GM23338 (cell line): ENCODE results near the gene HMGCLL1. TPM values are rescaled to one million over a fixed set of nuclear protein-coding genes. Genes with fewer than 3 reads are reported as not detected.

Experiments used
- ATAC-seq: fragments of 200-7000 bp; cut with Tn5 transposase; 3 replicates; pipeline ENCODE4 v1.9.1; 2020
- DNase-seq: peaks from one replicate; pipeline ENCODE4 v3.0.0-alpha.2; 2015; ENCODE audit warnings: low spot score
- H2AFZ ChIP-seq: fragments of 200-600 bp; sonication (generic); 2 replicates; pipeline ENCODE4 v1.8.0; 2016; ENCODE audit warnings: antibody characterized with exemption, mild to moderate bottlenecking, moderate library complexity
- H3F3A ChIP-seq: fragments of 200-600 bp; sonication (generic); replicated peaks from 2 replicates; pipeline ENCODE4 v1.8.0; 2017; ENCODE audit warnings: antibody characterized with exemption, mixed run types, low read depth
- H3K27ac ChIP-seq: fragments of 200-600 bp; sonication (generic); 2 replicates; pipeline ENCODE4 v1.6.1; 2016; ENCODE audit warnings: low read depth
- H3K27me3 ChIP-seq: fragments of 200-600 bp; sonication (generic); 2 replicates; pipeline ENCODE4 v1.8.0; 2016; ENCODE audit warnings: mild to moderate bottlenecking, mixed run types, moderate library complexity; ENCODE audit not compliant: insufficient read depth
- H3K36me3 ChIP-seq: fragments of 200-600 bp; sonication (generic); 2 replicates; pipeline ENCODE4 v1.8.0; 2016; ENCODE audit warnings: mild to moderate bottlenecking; ENCODE audit not compliant: insufficient read depth
- H3K4me1 ChIP-seq: fragments of 200-600 bp; sonication (generic); 2 replicates; pipeline ENCODE4 v1.8.0; 2016; ENCODE audit warnings: mild to moderate bottlenecking, moderate library complexity; ENCODE audit not compliant: insufficient read depth
- H3K4me2 ChIP-seq: fragments of 200-600 bp; sonication (generic); 2 replicates; pipeline ENCODE4 v1.7.1; 2017; ENCODE audit warnings: mixed run types
- H3K4me3 ChIP-seq: fragments of 200-600 bp; sonication (generic); 2 replicates; pipeline ENCODE4 v1.6.1; 2016; ENCODE audit warnings: mixed run types
- H3K79me2 ChIP-seq: fragments of 200-600 bp; sonication (generic); replicated peaks from 2 replicates; pipeline ENCODE4 v1.8.0; 2017; ENCODE audit warnings: mild to moderate bottlenecking; ENCODE audit not compliant: insufficient read depth
- H3K9me2 ChIP-seq: fragments of 200-600 bp; sonication (generic); 2 replicates; pipeline ENCODE4 v1.8.0; 2017; ENCODE audit not compliant: insufficient read depth
- H4K20me1 ChIP-seq: fragments of 200-600 bp; sonication (generic); replicated peaks from 2 replicates; pipeline ENCODE4 v1.8.0; 2017; ENCODE audit warnings: mild to moderate bottlenecking; ENCODE audit not compliant: insufficient read depth
- H3K27ac Mint-ChIP-seq: 2 replicates; pipeline ENCODE4 v1.8.0; 2020; ENCODE audit warnings: inconsistent platforms, mild to moderate bottlenecking, moderate library complexity, mixed read lengths
- H3K27me3 Mint-ChIP-seq: 3 replicates; pipeline ENCODE4 v1.8.0; 2022; ENCODE audit warnings: low read depth, mild to moderate bottlenecking, moderate library complexity, mixed read lengths, inconsistent platforms; ENCODE audit not compliant: insufficient read depth, poor library complexity
- H3K36me3 Mint-ChIP-seq: 3 replicates; pipeline ENCODE4 v1.8.0; 2021; ENCODE audit warnings: low read depth, mild to moderate bottlenecking, inconsistent platforms, moderate library complexity, mixed read lengths
- H3K4me1 Mint-ChIP-seq: 3 replicates; pipeline ENCODE4 v1.8.0; 2020; ENCODE audit warnings: mild to moderate bottlenecking, inconsistent platforms, mixed read lengths
- H3K4me3 Mint-ChIP-seq: 3 replicates; pipeline ENCODE4 v1.8.0; 2021; ENCODE audit warnings: moderate library complexity, mild to moderate bottlenecking, inconsistent platforms, mixed read lengths
- H3K9me3 Mint-ChIP-seq: 3 replicates; pipeline ENCODE4 v1.8.0; 2020; ENCODE audit warnings: moderate library complexity, mild to moderate bottlenecking, inconsistent platforms, mixed read lengths
- CREB1 ChIP-seq: fragments of 250-450 bp; sonication (Bioruptor Pico); IDR thresholded peaks from 2 replicates; pipeline ENCODE4 v1.5.0; 2020; ENCODE audit warnings: low read depth, mild to moderate bottlenecking, moderate library complexity
- CTCF ChIP-seq, 2 experiments: fragments of 200-600 bp in 1 of 2; sonication (generic) in 1 of 2; conservative IDR thresholded peaks; 2 replicates each; pipeline versions ENCODE4 v1.5.1 to v1.6.1; 2016 to 2017; ENCODE audit warnings: antibody characterized with exemption in 2 of 2, low read depth in 2 of 2, mild to moderate bottlenecking in 2 of 2, moderate library complexity in 1 of 2
- ETS1 ChIP-seq: IDR thresholded peaks from 2 replicates; pipeline ENCODE4 v1.6.1; 2016; ENCODE audit warnings: antibody characterized with exemption
- EZH2 ChIP-seq: fragments of 200-600 bp; sonication (generic); IDR thresholded peaks from one replicate; pipeline ENCODE4 v1.8.0; 2017; ENCODE audit warnings: antibody characterized with exemption, mild to moderate bottlenecking, low read depth; ENCODE audit not compliant: unreplicated experiment
- JUNB ChIP-seq: IDR thresholded peaks from one replicate; pipeline ENCODE4 v1.6.1; 2016; ENCODE audit warnings: antibody characterized with exemption; ENCODE audit not compliant: unreplicated experiment
- NANOG ChIP-seq: IDR thresholded peaks from 2 replicates; pipeline ENCODE4 v1.6.1; 2016; ENCODE audit warnings: antibody characterized with exemption, borderline replicate concordance
- POLR2AphosphoS5 ChIP-seq: IDR thresholded peaks from 2 replicates; pipeline ENCODE4 v1.6.1; 2016; ENCODE audit warnings: antibody characterized with exemption, low read depth
- REST ChIP-seq: IDR thresholded peaks from one replicate; pipeline ENCODE4 v1.6.1; 2018; ENCODE audit warnings: antibody characterized with exemption; ENCODE audit not compliant: unreplicated experiment
- STAT1 ChIP-seq: IDR thresholded peaks from one replicate; pipeline ENCODE4 v1.6.1; 2016; ENCODE audit warnings: antibody characterized with exemption; ENCODE audit not compliant: unreplicated experiment
- ZNF462 ChIP-seq: fragments of 250-450 bp; sonication (Bioruptor Pico); IDR thresholded peaks from 2 replicates; pipeline ENCODE4 v1.5.0; 2020; ENCODE audit warnings: mild to moderate bottlenecking, moderate library complexity
- polyA plus RNA-seq: library from polyadenylated mRNA; unstranded; fragments of >200 nt; fragmentation: Nextera tagmentation; extraction: Ambion mirVana; gene quantifications from 2 replicates; pipeline ENCODE4 v1.2.1, GENCODE V29; 2016
- total RNA-seq: library from RNA; depleted of rRNA; stranded (reverse); fragments of >200 nt; shearing (Covaris generic); gene quantifications from 2 replicates; pipeline ENCODE4 v1.2.3, GENCODE V29; 2014

The HMGCLL1 gene
- total and polyA plus RNA-seq, 2 experiments from 2014 or later, result 0.24 TPM; not detected in 1

GRCh38 chr6:55456016-55456415, 123.0 kb downstream of the HMGCLL1 start (continued):
- TF ChIP-seq CTCF (conservative IDR thresholded peaks at IDR 0.05; ENCODE audit: low read depth in 2 of 2) (no peak), EZH2 (no peak), REST (no peak)

GRCh38 chr6:55450005-55450404, 129.0 kb downstream of the HMGCLL1 start:
- H3K27me3 ChIP-seq, result no peaks in the 10 kb centered on the region
- no peak overlapping the region for H3K27ac ChIP-seq
- H4K20me1 ChIP-seq, result no peaks in the 10 kb centered on the region
- no peaks in the 10 kb centered on the region for H3F3A ChIP-seq
- no peak overlapping the region for H3K4me2 ChIP-seq
- Mint-ChIP-seq H3K9me3 (no peaks in the 10 kb centered on the region), H3K4me3 (no peak overlapping the region), H3K36me3 (no peaks in the 10 kb centered on the region), H3K27me3 (no peaks in the 10 kb centered on the region), H3K27ac (no peak overlapping the region), H3K4me1 (no peaks in the 10 kb centered on the region)
- H3K36me3 ChIP-seq, result no peaks in the 10 kb centered on the region
- ATAC-seq, result no peak
- no peak for DNase-seq
- H3K9me2 ChIP-seq, result no peaks in the 10 kb centered on the region
- H3K79me2 ChIP-seq, result no peaks in the 10 kb centered on the region
- no peaks in the 10 kb centered on the region for H3K4me1 ChIP-seq
- H3K4me3 ChIP-seq, result no peak overlapping the region
- no peak overlapping the region for H2AFZ ChIP-seq
- no peak for TF ChIP-seq CTCF (conservative IDR thresholded peaks at IDR 0.05; ENCODE audit: low read depth in 2 of 2)
- TF ChIP-seq NANOG, result no peak
- no peak for TF ChIP-seq JUNB
- no peak for TF ChIP-seq POLR2AphosphoS5
- TF ChIP-seq ETS1, result no peak
- TF ChIP-seq CREB1, result no peak
- no peak for TF ChIP-seq EZH2
- no peak for TF ChIP-seq STAT1
- no peak for TF ChIP-seq ZNF462 (CRISPR knock-in tag)
